ENCODE data around the gene FRMD4A. TPM values are rescaled to one million over a fixed set of nuclear protein-coding genes. Genes with fewer than 3 reads are reported as not detected.

The FRMD4A gene
- total RNA-seq, 2 donors from 2014 or later: 0.35 to 0.50 TPM

DNA sequence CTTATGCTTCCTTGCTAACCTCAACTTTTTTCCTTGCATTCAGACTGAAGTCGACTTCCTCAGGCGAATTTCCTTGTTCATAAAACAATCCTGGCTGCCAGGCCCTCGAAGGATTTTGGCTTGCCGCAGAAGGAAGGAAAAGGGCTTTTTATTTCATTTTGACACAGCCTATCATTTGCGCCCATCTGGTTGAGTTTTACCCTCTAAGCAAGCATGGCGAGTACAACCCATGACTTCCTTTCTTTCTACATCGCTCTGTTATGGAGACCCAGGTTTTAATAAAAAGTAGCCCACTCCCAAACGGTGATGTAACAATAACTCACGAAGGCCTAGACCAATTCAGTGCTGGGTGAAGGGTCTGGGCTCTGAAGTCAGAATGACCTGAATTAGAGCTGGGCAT, 634.7 kb downstream of the FRMD4A start:
- Mint-ChIP-seq H3K4me1 (ENCODE audit: low read depth) (no peaks in the 10 kb centered on the region), H3K4me3 (no peak overlapping the region), H3K9me3 (no peaks in the 10 kb centered on the region), H3K36me3 (ENCODE audit: insufficient read depth in 2 of 2) (no peaks in the 10 kb centered on the region), H3K27ac (no peak overlapping the region), H3K27me3 (ENCODE audit: low read depth) (no peaks in the 10 kb centered on the region)
- no peak for DNase-seq
- ATAC-seq (replicated peaks in 1 of 2): no peak

DNA sequence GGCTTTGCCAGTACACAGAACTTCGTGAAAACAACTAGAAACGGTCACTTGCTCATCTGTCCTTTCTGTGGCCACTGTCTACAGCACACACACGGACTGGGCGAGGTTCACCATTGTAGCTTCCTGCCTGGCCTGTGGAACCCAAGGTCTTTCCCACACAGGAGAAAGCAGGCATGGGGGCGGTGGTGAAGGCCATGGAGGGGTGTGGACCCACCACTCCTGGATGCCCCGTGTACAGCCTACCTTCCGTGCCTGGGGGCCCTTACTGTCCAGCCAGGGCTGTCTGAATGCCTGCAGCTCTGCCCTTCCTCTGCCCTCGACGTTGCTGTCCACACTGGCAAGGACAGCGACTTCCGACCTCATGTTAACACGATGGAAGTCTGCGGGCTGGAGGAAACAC, 635.1 kb downstream of the FRMD4A start:
- Mint-ChIP-seq H3K27ac (no peak overlapping the region), H3K4me1 (ENCODE audit: low read depth) (no peaks in the 10 kb centered on the region), H3K9me3 (no peaks in the 10 kb centered on the region), H3K27me3 (ENCODE audit: low read depth) (no peaks in the 10 kb centered on the region), H3K4me3 (no peak overlapping the region), H3K36me3 (ENCODE audit: insufficient read depth in 2 of 2) (no peaks in the 10 kb centered on the region)
- DNase-seq: no peak
- ATAC-seq (replicated peaks in 1 of 2): no peak

DNA sequence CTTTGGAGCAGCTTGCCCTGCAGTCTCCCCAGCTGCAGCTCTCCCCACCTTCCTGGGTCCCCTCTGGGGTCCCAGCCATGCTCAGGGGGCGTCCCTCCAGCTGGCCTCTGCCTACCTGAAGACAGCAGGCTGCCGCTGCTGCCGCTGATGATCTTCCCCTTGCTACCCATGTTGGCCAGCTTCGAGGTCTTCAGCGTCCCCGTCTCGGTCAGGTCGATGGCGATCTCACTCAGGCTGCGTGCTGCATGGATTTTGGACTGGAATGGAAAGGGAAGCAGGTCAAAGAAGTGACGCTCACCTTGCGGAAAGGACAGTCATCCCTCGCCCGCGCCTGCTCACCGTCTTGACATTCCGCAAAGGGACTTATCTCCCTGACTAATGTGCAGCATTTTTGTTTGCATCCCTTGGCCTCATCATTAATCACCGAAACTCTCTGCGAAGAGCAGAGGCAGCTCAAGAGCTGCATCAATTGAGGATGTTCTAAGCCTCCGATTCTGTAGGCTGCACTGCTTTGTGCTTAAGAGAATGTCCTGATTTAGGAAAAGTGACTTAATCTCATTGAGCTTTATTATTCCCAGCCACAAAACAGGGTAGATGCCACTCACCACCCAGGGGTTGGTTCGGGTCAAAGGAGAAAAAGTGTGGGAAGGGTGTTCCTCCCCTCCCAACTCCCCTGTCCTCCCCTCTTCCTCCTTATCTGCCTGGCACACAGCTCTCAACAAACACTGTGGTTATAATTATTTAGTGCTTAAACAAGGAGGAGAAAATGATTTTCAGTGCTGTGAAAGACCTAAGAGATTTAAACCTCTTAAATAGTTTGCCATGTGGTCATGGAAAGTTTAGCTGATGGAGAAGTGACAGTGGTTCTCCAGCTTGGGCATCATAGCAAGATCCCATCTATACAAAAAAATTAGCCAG, 636.7 kb downstream of the FRMD4A start:
- H3K27me3 Mint-ChIP-seq (ENCODE audit: low read depth): no peaks in the 10 kb centered on the region
- DNase-seq (no peak), ATAC-seq (replicated peaks in 1 of 2) (no peak)
- H3K4me3 Mint-ChIP-seq: no peak overlapping the region
- no peaks in the 10 kb centered on the region for H3K4me1 Mint-ChIP-seq (ENCODE audit: low read depth)
- no peaks in the 10 kb centered on the region for H3K9me3 Mint-ChIP-seq
- no peaks in the 10 kb centered on the region for H3K36me3 Mint-ChIP-seq (ENCODE audit: insufficient read depth in 2 of 2)
- H3K27ac Mint-ChIP-seq: no peak overlapping the region

DNA sequence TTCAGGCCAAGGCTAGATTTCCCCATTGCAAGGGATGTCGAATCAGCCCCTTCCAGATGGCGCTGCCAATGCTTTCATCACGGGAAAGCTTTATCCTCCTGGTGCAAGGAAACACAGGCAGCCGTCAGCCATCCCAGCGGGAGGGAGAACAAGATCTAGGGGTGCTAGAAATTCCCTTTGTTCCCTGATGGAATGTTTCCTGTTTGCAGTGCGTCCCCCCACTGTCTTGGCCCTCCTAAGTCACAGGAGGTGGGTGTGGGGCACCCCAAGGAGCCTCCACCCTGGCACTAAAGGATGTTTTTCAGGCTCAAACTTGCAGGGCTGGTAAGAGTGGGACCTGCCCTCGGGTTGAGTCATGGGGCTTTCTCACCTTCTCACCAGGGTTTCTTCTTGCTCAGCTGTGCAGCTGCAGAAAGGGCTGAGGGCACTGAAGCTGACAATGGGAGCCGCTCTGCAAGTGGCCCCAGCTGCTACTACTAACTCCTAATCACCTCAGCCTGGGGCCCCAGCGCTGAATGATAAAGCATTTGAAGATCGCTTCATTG, 640.4 kb downstream of the FRMD4A start:
- no peak overlapping the region for H3K27ac Mint-ChIP-seq
- no peaks in the 10 kb centered on the region for H3K36me3 Mint-ChIP-seq (ENCODE audit: insufficient read depth in 2 of 2)
- no peaks in the 10 kb centered on the region for H3K9me3 Mint-ChIP-seq
- DNase-seq (peak; percentile 23 to 30), ATAC-seq (replicated peaks in 1 of 2) (peak; percentile 67 to 76)
- H3K27me3 Mint-ChIP-seq (ENCODE audit: low read depth): no peaks in the 10 kb centered on the region
- H3K4me1 Mint-ChIP-seq (ENCODE audit: low read depth): no peaks in the 10 kb centered on the region
- no peak overlapping the region for H3K4me3 Mint-ChIP-seq

DNA sequence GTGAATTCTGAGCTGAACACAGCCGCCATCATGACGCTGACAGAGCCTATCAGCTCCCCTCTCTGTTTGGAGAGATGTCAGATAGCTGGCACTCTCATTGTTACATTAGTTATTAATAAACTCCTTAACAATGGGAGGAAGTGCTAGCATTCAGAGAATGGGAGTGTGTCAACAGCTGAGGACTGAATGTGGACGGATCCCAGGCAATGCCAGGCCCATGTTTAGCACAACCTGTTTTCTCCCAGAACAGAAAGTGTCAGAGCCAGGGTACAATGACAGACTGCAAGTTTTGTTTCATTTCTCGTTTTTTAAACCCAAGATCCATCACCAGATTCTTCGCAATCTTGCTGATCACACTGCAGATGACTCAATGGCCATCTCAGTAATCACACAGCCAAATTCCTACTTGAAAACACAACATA, 644.4 kb downstream of the FRMD4A start:
- Mint-ChIP-seq H3K36me3 (ENCODE audit: insufficient read depth in 2 of 2) (no peaks in the 10 kb centered on the region), H3K4me3 (no peak overlapping the region), H3K4me1 (ENCODE audit: low read depth) (no peaks in the 10 kb centered on the region), H3K9me3 (no peaks in the 10 kb centered on the region), H3K27me3 (ENCODE audit: low read depth) (no peaks in the 10 kb centered on the region), H3K27ac (no peak overlapping the region)
- ATAC-seq (replicated peaks in 1 of 2) (no peak), DNase-seq (no peak)

DNA sequence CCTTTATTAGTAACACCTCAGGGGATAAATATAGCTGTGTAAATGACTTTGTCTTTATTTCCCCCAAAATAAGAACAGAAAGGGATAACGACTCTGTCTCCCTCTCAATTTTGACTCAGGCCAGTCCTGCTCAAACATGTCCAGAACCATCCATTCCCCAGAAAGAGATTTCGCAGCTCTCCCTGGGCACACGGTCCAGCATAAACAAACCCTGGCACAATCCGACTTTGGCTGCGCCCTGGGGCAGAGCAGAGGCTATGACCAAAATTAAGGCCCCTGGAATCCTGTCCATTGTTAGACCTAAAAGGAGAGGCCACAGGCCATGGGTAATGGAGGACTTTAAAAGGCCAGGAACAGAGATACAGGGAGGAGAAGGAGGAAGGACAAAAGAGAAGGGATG, 644.8 kb downstream of the FRMD4A start:
- Mint-ChIP-seq H3K4me3 (no peak overlapping the region), H3K36me3 (ENCODE audit: insufficient read depth in 2 of 2) (no peaks in the 10 kb centered on the region), H3K9me3 (no peaks in the 10 kb centered on the region), H3K27me3 (ENCODE audit: low read depth) (no peaks in the 10 kb centered on the region), H3K4me1 (ENCODE audit: low read depth) (no peaks in the 10 kb centered on the region), H3K27ac (no peak overlapping the region)
- ATAC-seq (replicated peaks in 1 of 2): no peak
- no peak for DNase-seq

DNA sequence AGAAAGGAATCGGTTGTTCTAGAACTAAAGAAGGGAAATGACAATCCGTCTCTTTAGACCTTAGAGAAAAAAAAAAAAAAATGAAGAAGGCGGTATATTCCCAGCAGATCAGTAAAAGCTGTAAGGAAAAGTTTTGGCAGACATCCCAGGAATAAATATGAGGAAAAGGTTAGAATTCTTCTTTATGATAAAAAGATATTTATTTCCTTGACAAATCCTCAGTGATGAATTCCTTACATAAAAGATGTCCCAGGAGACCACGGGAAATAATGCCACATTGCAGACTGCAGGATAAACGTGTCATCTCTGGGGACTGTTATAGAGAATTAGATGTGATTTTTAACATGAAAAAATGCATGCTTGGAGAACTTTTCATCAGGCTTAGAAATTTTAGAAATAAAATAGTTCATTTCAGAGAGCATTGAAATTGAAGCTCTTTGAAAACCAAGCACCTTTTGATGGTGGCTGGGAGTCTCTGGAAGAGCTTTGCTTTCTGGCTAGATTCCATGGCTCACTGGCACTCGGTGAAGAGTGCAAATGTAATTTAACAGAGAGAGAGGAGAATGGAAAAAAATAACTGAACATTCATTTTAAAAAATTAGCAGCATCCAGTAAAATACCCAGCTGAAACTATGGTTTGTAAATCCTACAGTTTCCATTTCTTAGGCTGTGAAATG, 645.8 kb downstream of the FRMD4A start:
- Mint-ChIP-seq H3K27ac (no peak overlapping the region), H3K9me3 (no peaks in the 10 kb centered on the region), H3K4me3 (no peak overlapping the region), H3K36me3 (ENCODE audit: insufficient read depth in 2 of 2) (no peaks in the 10 kb centered on the region), H3K27me3 (ENCODE audit: low read depth) (no peaks in the 10 kb centered on the region), H3K4me1 (ENCODE audit: low read depth) (no peaks in the 10 kb centered on the region)
- DNase-seq (no peak), ATAC-seq (replicated peaks in 1 of 2) (no peak)

DNA sequence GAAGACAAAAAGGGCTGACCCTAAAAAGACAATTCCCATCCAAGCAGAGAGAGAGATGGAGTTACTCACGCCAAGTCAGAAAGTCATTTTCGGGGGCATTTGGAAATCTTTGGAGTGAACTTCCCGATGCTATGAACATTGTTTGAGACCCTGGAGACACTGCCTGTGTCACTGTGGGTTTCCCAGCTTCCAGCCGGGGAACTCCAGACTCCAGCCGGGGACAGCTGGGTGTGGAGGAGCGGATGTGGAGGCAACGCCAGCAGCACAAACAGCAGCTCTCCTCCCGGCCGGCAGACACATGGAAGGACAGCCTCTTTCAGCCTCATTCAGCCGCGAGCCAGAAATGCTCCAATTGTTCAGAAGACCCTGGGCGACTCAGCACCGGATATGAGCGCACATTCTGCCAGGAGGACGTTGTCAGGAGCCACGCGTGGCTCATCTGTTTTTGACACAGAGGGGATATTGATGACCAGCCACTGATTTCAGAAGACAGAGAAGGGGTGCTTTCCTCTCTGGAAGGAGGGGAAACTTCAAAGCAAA, 646.4 kb downstream of the FRMD4A start:
- Mint-ChIP-seq H3K4me3 (no peak overlapping the region), H3K36me3 (ENCODE audit: insufficient read depth in 2 of 2) (no peaks in the 10 kb centered on the region), H3K4me1 (ENCODE audit: low read depth) (no peaks in the 10 kb centered on the region), H3K27me3 (ENCODE audit: low read depth) (no peaks in the 10 kb centered on the region), H3K9me3 (no peaks in the 10 kb centered on the region), H3K27ac (no peak overlapping the region)
- ATAC-seq (replicated peaks in 1 of 2) (no peak), DNase-seq (no peak)

DNA sequence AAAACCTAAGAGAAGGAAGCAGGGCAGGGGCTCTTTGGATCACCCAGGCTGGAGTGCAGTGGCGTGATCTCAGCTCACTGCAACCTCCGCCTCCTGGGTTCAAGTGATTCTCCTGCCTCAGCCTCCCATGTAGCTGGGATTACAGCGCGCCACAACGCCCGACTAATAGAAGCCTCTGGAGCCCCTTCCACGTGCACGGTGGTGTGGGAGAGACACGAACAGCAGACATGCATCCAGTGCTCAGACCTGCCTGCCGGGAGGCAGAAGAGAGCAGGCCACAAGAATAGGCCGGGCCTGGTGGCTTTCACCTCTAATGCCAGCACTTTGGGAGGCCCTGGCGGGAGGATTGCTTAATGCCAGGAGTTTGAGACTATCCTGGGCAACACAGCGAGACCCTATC, 647.7 kb downstream of the FRMD4A start:
- H3K27me3 Mint-ChIP-seq (ENCODE audit: low read depth): no peaks in the 10 kb centered on the region
- no peaks in the 10 kb centered on the region for H3K36me3 Mint-ChIP-seq (ENCODE audit: insufficient read depth in 2 of 2)

DNA sequence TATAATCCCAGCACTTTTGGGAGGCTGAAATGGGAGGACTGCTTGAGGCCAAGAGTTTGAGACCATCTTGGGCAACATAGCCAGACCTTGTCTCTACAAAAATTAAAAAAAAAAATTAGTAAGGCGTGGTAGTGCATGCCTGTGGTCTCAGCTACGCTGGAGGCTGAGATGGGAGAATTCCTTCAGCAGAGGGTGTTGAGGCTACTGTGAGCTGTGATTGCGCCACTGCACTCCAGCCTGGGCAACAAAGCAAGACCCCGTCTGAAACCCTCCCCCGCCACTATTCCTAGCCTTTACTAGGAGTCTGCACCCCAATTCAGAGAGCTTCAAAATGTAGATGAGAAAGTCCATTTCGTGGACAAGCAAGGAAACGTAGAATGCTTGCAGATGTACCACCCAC, 648.8 kb downstream of the FRMD4A start:
- no peak for ATAC-seq (replicated peaks in 1 of 2)
- Mint-ChIP-seq H3K4me3 (no peak overlapping the region), H3K36me3 (ENCODE audit: insufficient read depth in 2 of 2) (no peaks in the 10 kb centered on the region), H3K27me3 (ENCODE audit: low read depth) (no peaks in the 10 kb centered on the region), H3K9me3 (no peaks in the 10 kb centered on the region), H3K4me1 (ENCODE audit: low read depth) (no peaks in the 10 kb centered on the region), H3K27ac (no peak overlapping the region)
- DNase-seq: no peak

More for the DNA sequence above, 647.7 kb downstream of the FRMD4A start:
- ATAC-seq (replicated peaks in 1 of 2) (no peak), DNase-seq (no peak)
- H3K4me3 Mint-ChIP-seq: no peak overlapping the region
- H3K27ac Mint-ChIP-seq: no peak overlapping the region
- H3K9me3 Mint-ChIP-seq: no peaks in the 10 kb centered on the region
- no peaks in the 10 kb centered on the region for H3K4me1 Mint-ChIP-seq (ENCODE audit: low read depth)

DNA sequence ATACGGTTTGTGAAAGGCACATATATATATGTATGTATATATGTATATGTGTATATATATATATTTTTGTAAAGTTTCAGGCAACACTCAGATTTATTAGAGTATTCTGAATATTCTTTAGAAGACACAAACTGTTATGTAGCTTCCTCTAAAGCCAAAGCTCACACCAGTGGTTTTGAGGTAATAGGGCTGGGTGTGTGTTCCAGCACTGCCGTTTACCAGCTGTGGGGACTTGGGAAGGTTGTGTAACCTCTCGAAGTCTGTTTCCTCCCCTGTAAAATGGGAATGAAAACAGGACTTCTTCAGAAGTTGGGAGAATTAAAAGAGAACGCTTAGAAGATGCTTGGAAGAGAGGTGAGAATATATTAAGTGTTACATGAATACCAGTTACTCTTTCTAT, 649.2 kb downstream of the FRMD4A start:
- ATAC-seq (replicated peaks in 1 of 2) (no peak), DNase-seq (no peak)
- Mint-ChIP-seq H3K4me1 (ENCODE audit: low read depth) (no peaks in the 10 kb centered on the region), H3K9me3 (no peaks in the 10 kb centered on the region), H3K36me3 (ENCODE audit: insufficient read depth in 2 of 2) (no peaks in the 10 kb centered on the region), H3K4me3 (no peak overlapping the region), H3K27ac (no peak overlapping the region), H3K27me3 (ENCODE audit: low read depth) (no peaks in the 10 kb centered on the region)

DNA sequence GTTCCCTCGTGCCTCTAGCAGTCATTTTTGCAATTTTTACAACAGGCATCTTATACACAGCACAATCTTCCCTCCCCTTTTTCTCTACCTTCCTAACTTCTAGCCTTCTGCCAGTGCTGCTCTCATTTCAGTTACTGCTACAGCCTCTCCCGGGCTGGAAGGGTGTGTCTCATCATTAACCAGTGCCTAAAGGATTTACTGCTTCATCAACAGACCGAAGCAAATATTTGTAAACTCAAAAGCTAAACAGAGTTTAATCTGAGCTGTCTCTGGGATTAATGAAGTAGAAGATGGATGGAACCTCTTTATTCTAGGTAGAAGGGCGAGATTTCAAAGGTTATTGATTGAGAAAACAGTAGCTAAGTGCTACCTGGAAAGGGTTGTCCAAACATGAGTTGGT, 649.6 kb downstream of the FRMD4A start:
- Mint-ChIP-seq H3K4me3 (no peak overlapping the region), H3K36me3 (ENCODE audit: insufficient read depth in 2 of 2) (no peaks in the 10 kb centered on the region), H3K27me3 (ENCODE audit: low read depth) (no peaks in the 10 kb centered on the region), H3K9me3 (no peaks in the 10 kb centered on the region), H3K27ac (no peak overlapping the region), H3K4me1 (ENCODE audit: low read depth) (no peaks in the 10 kb centered on the region)
- no peak for DNase-seq
- no peak for ATAC-seq (replicated peaks in 1 of 2)

DNA sequence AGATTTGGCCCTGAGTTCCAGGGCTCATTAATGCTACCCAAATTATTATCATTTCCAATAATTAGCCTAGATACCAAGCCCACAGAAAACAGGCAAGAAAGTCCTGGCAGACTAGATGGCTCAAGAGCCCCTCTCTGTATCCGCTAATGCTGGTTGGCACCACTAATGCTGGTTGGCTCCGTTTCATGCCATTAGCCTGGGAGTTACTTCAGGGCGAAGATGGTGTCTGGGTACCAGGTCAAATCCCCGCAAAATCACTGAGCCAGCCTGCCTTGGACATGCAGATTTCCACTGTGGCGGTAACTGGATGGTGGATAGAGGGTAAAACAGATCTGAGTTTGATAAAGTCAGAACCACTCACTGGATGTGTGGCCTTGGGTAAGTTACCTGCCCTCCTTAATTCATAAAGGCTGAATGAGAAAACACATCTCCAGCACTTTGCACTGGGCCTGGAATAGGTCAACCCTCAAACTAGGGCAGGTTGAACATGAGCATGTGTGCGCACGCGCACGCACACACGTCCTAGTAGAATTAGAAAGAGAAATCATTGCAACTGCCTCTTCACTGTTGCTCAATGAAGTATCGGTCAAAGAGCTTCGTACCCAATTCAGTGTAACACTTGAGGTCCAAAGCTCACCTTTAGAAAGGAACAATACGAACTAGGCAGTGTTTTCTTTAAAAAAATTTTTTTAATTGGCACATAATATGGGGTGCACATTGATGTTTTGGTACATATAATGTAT, 652.5 kb downstream of the FRMD4A start:
- no peaks in the 10 kb centered on the region for H3K4me1 Mint-ChIP-seq (ENCODE audit: low read depth)
- H3K9me3 Mint-ChIP-seq: no peaks in the 10 kb centered on the region
- no peaks in the 10 kb centered on the region for H3K27me3 Mint-ChIP-seq (ENCODE audit: low read depth)
- H3K27ac Mint-ChIP-seq: no peak overlapping the region
- no peak for ATAC-seq (replicated peaks in 1 of 2)
- no peak for DNase-seq
- no peaks in the 10 kb centered on the region for H3K36me3 Mint-ChIP-seq (ENCODE audit: insufficient read depth in 2 of 2)
- H3K4me3 Mint-ChIP-seq: no peak overlapping the region
